ENCODE results near the gene STRN3.

The STRN3 gene

DNA sequence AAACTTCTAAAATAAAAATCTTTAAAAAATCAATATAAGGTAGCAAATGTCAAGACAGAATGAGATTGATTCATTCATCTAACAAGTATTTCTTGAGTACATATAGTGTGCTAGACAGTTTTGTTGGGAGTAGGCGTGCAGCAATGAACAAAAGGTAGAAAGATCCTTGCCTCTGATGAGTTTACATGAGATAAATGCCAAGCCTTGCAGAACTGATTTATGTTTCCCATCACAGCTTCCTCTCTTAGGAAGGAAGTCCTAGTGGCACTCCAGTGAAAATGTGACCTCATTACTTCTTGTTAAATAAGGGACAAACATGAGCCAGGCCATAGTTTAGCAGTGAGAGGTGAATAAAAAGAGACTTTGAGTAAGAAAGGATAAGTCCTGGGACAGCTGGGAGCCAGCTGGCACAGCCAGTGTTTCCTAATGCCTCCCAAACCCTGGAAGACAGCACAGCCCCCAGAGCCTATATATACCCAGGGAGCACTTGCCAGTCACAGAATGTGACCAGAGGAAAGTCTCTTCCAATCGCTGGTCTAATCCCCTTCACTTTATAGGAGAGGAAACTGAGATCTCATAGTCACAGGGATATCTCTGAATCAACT lies 156.5 kb downstream of the STRN3 start:
- DNase-seq = no peak

DNA sequence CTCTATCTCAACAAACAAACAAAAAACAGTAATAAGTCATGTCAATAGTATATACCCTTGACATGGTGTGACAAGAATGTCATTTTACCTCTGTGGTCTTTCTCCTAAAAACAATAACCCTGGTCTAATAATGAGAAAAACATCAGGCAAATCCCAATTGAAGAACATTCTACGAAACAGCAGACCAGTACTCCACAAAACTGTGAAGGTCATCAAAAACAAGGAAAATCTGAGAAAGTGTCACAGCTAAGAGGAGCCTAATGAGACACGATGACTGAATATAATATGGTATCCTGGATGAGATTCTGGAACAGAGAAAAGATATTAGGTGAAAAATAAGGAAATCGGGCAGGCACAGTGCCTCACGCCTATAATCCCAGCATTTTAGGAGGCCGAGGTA lies 157.4 kb downstream of the STRN3 start:
- no peak for DNase-seq

DNA sequence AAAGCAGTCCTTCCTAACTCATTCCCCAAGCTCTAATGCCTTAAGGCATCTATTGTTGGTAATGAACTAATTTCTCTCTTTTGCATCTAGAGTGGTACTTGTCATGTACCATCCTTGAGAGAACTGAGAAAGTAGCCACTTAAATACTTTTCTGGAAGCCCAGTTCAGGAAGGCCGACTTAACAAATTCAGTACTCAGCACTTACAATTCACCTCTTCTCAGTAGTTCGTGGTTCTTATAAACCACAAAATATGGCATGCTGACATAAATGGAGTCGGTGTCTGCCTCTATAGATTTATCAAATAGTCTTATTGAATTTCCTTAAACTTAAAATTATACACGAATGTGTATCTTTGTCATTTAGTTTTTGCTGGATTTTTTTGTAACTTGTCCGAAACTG lies 161.2 kb downstream of the STRN3 start:
- no peak for DNase-seq

DNA sequence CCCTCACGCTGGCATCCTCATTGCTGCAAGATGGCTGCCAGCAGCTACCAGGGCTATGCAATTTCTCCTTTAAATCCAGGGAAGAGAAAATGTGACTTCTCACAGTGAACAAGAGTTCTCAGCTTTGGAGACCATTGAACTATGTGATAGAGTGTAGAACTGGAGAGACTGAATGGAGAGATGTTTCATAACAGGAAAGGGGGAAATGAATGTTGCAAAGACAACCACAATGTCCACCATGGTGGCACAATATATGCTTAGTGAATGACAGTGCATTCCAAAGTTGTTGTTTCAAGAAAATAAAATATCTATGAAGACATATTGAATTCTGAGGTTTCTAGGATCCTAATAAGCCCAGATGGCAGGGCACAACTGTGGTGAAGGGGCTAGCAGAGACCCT lies 165.0 kb downstream of the STRN3 start:
- DNase-seq = no peak

DNA sequence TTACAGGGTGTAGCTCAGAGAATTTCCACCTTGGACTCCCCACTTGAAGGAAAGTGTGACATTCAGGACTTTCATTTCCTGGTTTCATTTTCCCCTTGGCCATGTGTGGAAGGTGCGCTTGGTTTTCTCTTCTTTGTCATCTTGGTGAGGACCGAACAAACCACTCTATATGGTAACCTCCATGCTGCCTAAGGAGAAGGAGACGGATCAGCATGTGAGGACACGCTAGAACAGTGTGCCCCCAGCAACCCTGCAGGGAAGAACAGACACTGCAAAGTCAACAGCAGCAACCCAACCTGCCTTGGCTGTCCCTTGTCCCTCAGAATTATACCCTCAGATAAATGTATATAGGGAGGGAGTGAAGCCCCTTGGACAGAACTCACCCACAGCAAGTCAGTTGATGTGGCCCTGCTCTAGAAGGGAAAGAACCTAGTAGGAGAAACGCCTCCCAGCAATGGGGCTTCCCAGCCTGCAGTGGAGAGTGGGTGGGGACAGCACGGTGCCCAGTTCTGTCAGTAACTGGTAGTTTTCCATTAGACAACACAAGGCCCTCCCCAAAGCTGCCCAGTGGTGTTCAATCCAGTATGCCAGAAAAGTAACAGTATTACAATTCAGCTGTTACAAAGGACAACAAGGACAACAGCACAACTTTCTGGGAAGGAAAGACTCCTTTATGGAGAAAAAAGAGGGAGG lies 170.7 kb downstream of the STRN3 start:
- no peak for DNase-seq

DNA sequence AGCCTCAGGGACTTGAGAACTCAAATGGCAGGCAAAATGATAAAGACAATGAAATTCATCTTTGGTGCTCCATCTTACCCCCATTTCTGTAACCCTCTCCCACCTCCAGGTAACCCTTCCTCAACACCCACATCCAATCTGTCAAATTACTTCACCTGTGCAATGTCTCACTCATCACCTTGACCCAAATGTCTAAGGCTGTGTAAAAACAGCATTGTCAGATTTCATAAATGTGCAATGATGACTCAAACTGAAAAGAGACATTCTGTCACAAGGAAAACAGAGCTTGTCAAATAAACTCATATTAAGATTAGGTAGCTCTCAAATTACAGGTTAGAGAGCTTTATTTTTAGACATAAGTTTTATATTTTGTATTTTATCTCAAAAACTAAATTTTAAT lies 171.7 kb downstream of the STRN3 start:
- DNase-seq = no peak

DNA sequence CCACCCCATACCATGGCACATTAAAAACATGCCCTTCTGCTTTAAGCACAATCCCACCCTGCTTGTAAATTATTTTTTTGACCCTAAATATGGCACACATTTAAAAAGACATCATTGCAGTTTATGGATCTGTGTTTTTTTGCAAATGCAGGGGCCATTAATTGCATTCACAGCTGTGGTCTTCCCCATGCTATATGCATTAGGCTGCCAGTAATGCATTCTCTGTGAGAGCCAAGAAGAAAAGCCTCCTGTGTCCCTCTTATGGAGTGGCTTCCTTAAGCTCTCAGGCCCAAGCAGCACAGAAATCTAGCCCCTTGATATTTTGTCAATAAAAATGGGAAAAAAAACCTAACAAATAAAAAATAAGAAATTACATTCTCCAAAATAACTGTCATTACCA lies 172.2 kb downstream of the STRN3 start:
- DNase-seq = no peak

DNA sequence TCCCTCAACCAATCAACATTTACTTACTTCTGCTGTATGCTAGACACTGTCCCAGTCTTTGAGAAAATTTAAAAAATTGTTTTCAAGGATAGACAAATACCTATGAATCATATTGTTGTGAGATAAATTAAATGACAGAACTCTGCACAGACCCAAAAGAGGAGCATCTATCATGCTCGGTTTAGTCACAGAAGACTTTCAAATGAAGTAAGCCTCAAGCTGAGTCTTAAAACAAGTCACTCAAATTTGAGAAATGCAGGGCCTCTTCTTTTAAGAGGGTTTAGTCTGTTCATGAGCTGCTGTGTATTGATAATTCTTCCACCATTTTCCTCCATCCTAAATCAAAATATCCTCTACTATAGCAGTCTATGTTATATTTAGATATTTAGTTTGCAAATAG lies 176.2 kb downstream of the STRN3 start:
- no peak for DNase-seq

DNA sequence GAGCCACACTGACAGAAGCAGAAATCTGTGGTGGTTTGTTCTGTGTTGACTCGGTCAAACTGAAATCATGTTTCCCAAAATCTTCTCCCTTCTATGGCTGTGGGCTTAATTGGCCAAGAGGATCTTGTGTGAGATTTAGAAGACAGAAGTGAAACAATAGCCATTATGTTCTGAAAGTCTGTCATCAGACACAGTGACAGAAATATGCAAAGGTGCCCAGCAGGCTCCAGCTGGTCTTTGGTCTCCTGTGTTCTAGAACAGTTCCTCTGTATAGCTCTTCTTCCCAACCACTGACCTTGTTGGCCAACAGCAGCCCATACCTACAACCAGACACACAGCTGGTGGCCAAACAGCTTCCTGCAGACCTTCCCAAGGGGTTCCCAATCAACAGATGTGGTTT lies 176.8 kb downstream of the STRN3 start:
- no peak for DNase-seq

DNA sequence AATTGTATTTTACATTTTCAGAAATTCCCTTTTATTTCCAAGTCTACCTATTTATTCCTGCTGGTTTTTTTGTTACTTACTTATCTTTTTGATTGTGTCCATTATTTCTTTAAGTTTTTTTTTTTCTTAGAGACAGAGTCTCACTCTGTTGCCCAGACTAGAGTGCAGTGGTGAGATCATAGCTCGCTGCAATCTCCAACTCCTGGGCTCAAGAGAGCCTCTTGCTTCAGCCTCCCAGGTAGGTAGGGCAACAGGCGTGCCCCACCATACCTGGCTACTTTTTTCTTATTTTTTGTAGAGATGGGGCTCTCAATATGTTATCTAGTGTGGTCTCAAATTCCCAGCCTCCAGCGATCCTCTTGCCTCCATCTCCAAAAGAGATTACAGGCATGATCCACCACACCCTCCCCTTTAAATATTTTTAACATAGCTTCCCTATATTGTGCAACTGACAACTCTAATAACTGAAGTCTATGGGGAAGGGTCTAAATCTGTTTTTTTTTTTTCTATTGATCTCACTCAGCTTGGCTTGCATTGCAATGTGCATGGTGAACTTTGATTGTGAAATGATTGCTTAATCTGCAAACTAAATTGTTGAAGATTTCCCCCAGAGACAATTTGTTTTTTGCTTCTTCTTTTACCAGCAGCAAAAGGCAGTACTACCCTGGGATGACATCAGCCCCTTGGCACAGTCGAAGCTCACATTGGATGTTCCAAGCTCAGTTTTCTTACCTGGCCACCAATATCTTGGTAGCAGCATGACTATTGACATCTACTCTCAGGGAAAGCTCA lies 177.5 kb downstream of the STRN3 start:
- DNase-seq = no peak
